ENCODE results near the gene GPR34.
"Not testable (repeated sequence)": the region's sequence is repeated elsewhere in the genome, so short reads cannot be mapped to it uniquely, and the experiment has no call there.

Gene GPR34

GRCh38 chrX:41716222-41716621, 27.4 kb downstream of the GPR34 start:
- peaks cover 5% of the 10 kb centered on the region for H3K36me3 ChIP-seq (ENCODE audit: control insufficient read depth, insufficient read depth, low read length)
- no peaks in the 10 kb centered on the region for H3K4me1 ChIP-seq (ENCODE audit: control insufficient read depth, insufficient read depth, low read length)
- H3K27ac ChIP-seq (ENCODE audit: insufficient read depth, low read depth, low read length, poor library complexity, severe bottlenecking) = no peak overlapping the region
- WGBS, 2 experiments = 96% methylated on average over 3 to 5 of the region's 5 CpGs
- no peaks in the 10 kb centered on the region for H3K27me3 ChIP-seq (ENCODE audit: control insufficient read depth, insufficient read depth, low read length, poor library complexity, severe bottlenecking)
- H3K9me3 ChIP-seq (ENCODE audit: control insufficient read depth, low read length) = no peaks in the 10 kb centered on the region
- no peak overlapping the region for H3K4me3 ChIP-seq (ENCODE audit: insufficient read depth, low read depth, low read length)

GRCh38 chrX:41716767-41717473, 28.1 kb downstream of the GPR34 start:
- Histone ChIP-seq H3K4me3 (ENCODE audit: insufficient read depth, low read depth, low read length) (no peak overlapping the region), H3K9me3 (ENCODE audit: control insufficient read depth, low read length) (no peaks in the 10 kb centered on the region), H3K4me1 (ENCODE audit: control insufficient read depth, insufficient read depth, low read length) (no peaks in the 10 kb centered on the region), H3K27me3 (ENCODE audit: control insufficient read depth, insufficient read depth, low read length, poor library complexity, severe bottlenecking) (no peaks in the 10 kb centered on the region), H3K27ac (ENCODE audit: insufficient read depth, low read depth, low read length, poor library complexity, severe bottlenecking) (no peak overlapping the region), H3K36me3 (ENCODE audit: control insufficient read depth, insufficient read depth, low read length) (peaks cover 5% of the 10 kb centered on the region)
- 94 to 96% methylated on average over 12 of the region's 12 CpGs for WGBS, 2 experiments

- peak overlapping the region; percentile 55 for H3K27ac ChIP-seq (ENCODE audit: insufficient read depth, low read depth, low read length, poor library complexity, severe bottlenecking)
- H3K4me1 ChIP-seq (ENCODE audit: control insufficient read depth, insufficient read depth, low read length) = no peaks in the 10 kb centered on the region
- 57 to 62% methylated on average over 4 of the region's 4 CpGs for WGBS, 2 experiments
- H3K36me3 ChIP-seq (ENCODE audit: control insufficient read depth, insufficient read depth, low read length) = peaks cover 5% of the 10 kb centered on the region
- no peaks in the 10 kb centered on the region for H3K27me3 ChIP-seq (ENCODE audit: control insufficient read depth, insufficient read depth, low read length, poor library complexity, severe bottlenecking)
- H3K9me3 ChIP-seq (ENCODE audit: control insufficient read depth, low read length) = no peaks in the 10 kb centered on the region
- H3K4me3 ChIP-seq (ENCODE audit: insufficient read depth, low read depth, low read length) = no peak overlapping the region
Measured at GRCh38 chrX:41718481-41719235, 29.9 kb downstream of the GPR34 start.

- H3K4me1 ChIP-seq (ENCODE audit: control insufficient read depth, insufficient read depth, low read length); H3K27me3 ChIP-seq (ENCODE audit: control insufficient read depth, insufficient read depth, low read length, poor library complexity, severe bottlenecking); H3K36me3 ChIP-seq (ENCODE audit: control insufficient read depth, insufficient read depth, low read length); H3K27ac ChIP-seq (ENCODE audit: insufficient read depth, low read depth, low read length, poor library complexity, severe bottlenecking); H3K9me3 ChIP-seq (ENCODE audit: control insufficient read depth, low read length); H3K4me3 ChIP-seq (ENCODE audit: insufficient read depth, low read depth, low read length): not testable (repeated sequence)
- 95 to 98% methylated on average over 5 of the region's 6 CpGs for WGBS, 2 experiments
Measured at GRCh38 chrX:41719610-41720009, 30.8 kb downstream of the GPR34 start.

GRCh38 chrX:41720125-41720779, 31.5 kb downstream of the GPR34 start:
- no peaks in the 10 kb centered on the region for H3K4me1 ChIP-seq (ENCODE audit: control insufficient read depth, insufficient read depth, low read length)
- no peaks in the 10 kb centered on the region for H3K27me3 ChIP-seq (ENCODE audit: control insufficient read depth, insufficient read depth, low read length, poor library complexity, severe bottlenecking)
- H3K4me3 ChIP-seq (ENCODE audit: insufficient read depth, low read depth, low read length) = no peak overlapping the region
- no peak overlapping the region for H3K27ac ChIP-seq (ENCODE audit: insufficient read depth, low read depth, low read length, poor library complexity, severe bottlenecking)
- no peaks in the 10 kb centered on the region for H3K9me3 ChIP-seq (ENCODE audit: control insufficient read depth, low read length)
- peaks cover 5% of the 10 kb centered on the region for H3K36me3 ChIP-seq (ENCODE audit: control insufficient read depth, insufficient read depth, low read length)
- WGBS, 2 experiments = 97% methylated on average over 3 of the region's 3 CpGs

GRCh38 chrX:41721590-41721989, 32.8 kb downstream of the GPR34 start:
- Histone ChIP-seq H3K27me3 (ENCODE audit: control insufficient read depth, insufficient read depth, low read length, poor library complexity, severe bottlenecking) (no peaks in the 10 kb centered on the region), H3K4me1 (ENCODE audit: control insufficient read depth, insufficient read depth, low read length) (no peaks in the 10 kb centered on the region), H3K4me3 (ENCODE audit: insufficient read depth, low read depth, low read length) (no peak overlapping the region), H3K36me3 (ENCODE audit: control insufficient read depth, insufficient read depth, low read length) (peaks cover 5% of the 10 kb centered on the region), H3K27ac (ENCODE audit: insufficient read depth, low read depth, low read length, poor library complexity, severe bottlenecking) (no peak overlapping the region), H3K9me3 (ENCODE audit: control insufficient read depth, low read length) (no peaks in the 10 kb centered on the region)
- WGBS, 2 experiments = 94 to 100% methylated on average over 1 of the region's 1 CpG

GRCh38 chrX:41722214-41722613, 33.4 kb downstream of the GPR34 start:
- H3K4me3 ChIP-seq (ENCODE audit: insufficient read depth, low read depth, low read length) = no peak overlapping the region
- H3K36me3 ChIP-seq (ENCODE audit: control insufficient read depth, insufficient read depth, low read length) = peaks cover 5% of the 10 kb centered on the region
- WGBS, 2 experiments = 95 to 97% methylated on average over 3 of the region's 3 CpGs
- no peak overlapping the region for H3K27ac ChIP-seq (ENCODE audit: insufficient read depth, low read depth, low read length, poor library complexity, severe bottlenecking)
- H3K4me1 ChIP-seq (ENCODE audit: control insufficient read depth, insufficient read depth, low read length) = no peaks in the 10 kb centered on the region
- no peaks in the 10 kb centered on the region for H3K9me3 ChIP-seq (ENCODE audit: control insufficient read depth, low read length)
- no peaks in the 10 kb centered on the region for H3K27me3 ChIP-seq (ENCODE audit: control insufficient read depth, insufficient read depth, low read length, poor library complexity, severe bottlenecking)

GRCh38 chrX:41722816-41723618, 34.2 kb downstream of the GPR34 start:
- H3K9me3 ChIP-seq (ENCODE audit: control insufficient read depth, low read length) = no peaks in the 10 kb centered on the region
- no peaks in the 10 kb centered on the region for H3K4me1 ChIP-seq (ENCODE audit: control insufficient read depth, insufficient read depth, low read length)
- H3K4me3 ChIP-seq (ENCODE audit: insufficient read depth, low read depth, low read length) = no peak overlapping the region
- 92 to 100% methylated on average over 2 of the region's 3 CpGs for WGBS, 2 experiments
- no peaks in the 10 kb centered on the region for H3K27me3 ChIP-seq (ENCODE audit: control insufficient read depth, insufficient read depth, low read length, poor library complexity, severe bottlenecking)
- H3K27ac ChIP-seq (ENCODE audit: insufficient read depth, low read depth, low read length, poor library complexity, severe bottlenecking) = no peak overlapping the region
- no peaks in the 10 kb centered on the region for H3K36me3 ChIP-seq (ENCODE audit: control insufficient read depth, insufficient read depth, low read length)

- no peak within 1 kb of the TSS for H3K4me3 ChIP-seq (ENCODE audit: insufficient read depth, low read depth, low read length)
- WGBS, 2 experiments = 83% methylated on average over 1 of the region's 2 CpGs; no CpG with 5 or more reads in 1 of the 2 experiments
- H3K4me1 ChIP-seq (ENCODE audit: control insufficient read depth, insufficient read depth, low read length) = no peaks in the 10 kb centered on the region
- H3K27me3 ChIP-seq (ENCODE audit: control insufficient read depth, insufficient read depth, low read length, poor library complexity, severe bottlenecking) = no peaks in the 10 kb centered on the region
- H3K9me3 ChIP-seq (ENCODE audit: control insufficient read depth, low read length) = no peaks in the 10 kb centered on the region
- H3K36me3 ChIP-seq (ENCODE audit: control insufficient read depth, insufficient read depth, low read length) = no peaks in the 10 kb centered on the region
- no peak within 1 kb of the TSS for H3K27ac ChIP-seq (ENCODE audit: insufficient read depth, low read depth, low read length, poor library complexity, severe bottlenecking)
Measured at GRCh38 chrX:41723826-41724225, 35.1 kb downstream of the GPR34 start, which contains the start of gene GPR82. TSS of gene GPR82 (plus strand) at chrX:41724181. CDS start at chrX:41727027, 2,846 bp downstream.
